Measurements from ENCODE around the gene CXCL9.

DNA sequence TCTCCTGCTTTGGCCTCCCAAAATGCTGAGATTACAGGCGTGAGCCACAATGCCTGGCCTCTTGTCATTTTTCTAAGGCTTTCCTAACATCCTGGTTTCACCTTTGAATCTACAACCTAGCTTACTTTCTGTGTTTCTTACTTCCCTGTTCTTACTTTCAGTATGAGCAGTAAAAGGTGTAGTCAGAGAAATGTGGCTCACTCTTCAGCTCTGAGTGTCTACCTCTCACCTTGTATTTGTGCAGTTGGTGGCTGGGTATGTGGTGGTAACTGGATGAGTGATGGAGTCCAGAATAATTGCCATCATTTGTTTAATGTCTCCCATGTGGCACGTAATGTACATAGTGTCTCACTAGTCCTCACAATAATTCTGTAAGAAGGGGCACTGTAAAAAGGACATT is 47.7 kb upstream of the CXCL9 start:
- TF ChIP-seq, protein P1, sequence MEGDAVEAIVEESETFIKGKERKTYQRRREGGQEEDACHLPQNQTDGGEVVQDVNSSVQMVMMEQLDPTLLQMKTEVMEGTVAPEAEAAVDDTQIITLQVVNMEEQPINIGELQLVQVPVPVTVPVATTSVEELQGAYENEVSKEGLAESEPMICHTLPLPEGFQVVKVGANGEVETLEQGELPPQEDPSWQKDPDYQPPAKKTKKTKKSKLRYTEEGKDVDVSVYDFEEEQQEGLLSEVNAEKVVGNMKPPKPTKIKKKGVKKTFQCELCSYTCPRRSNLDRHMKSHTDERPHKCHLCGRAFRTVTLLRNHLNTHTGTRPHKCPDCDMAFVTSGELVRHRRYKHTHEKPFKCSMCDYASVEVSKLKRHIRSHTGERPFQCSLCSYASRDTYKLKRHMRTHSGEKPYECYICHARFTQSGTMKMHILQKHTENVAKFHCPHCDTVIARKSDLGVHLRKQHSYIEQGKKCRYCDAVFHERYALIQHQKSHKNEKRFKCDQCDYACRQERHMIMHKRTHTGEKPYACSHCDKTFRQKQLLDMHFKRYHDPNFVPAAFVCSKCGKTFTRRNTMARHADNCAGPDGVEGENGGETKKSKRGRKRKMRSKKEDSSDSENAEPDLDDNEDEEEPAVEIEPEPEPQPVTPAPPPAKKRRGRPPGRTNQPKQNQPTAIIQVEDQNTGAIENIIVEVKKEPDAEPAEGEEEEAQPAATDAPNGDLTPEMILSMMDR (IDR thresholded peaks at IDR 0.05) = no peak
- no peak for TF ChIP-seq POLR2A (IDR thresholded peaks at IDR 0.05)

Data from heart left ventricle (tissue), 13 donors.